Stimulated activated CD8-positive, alpha-beta memory T cell treated with anti-CD3 and anti-CD28 coated beads, Interleukin-7, amount 100 ng/mL, for 1 hour (primary cell): ENCODE measurements around the gene ENPP3.

Source experiments
- DNase-seq, 2 donors: peaks; one replicate each; pipeline ENCODE4 v3.0.0-alpha.2; 2020; ENCODE audit warnings: low read depth in 2 of 2

The ENPP3 gene

GRCh38 chr6:131636880-131637792 lies at the start of gene ENPP3:
Gene ENPP3 (plus strand): TSS chr6:131637302. CDS start chr6:131637385, 83 bp downstream.
- no peak for DNase-seq

GRCh38 chr6:131587909-131588308 lies 49.2 kb upstream of the ENPP3 start:
- no peak for DNase-seq

- no peak for DNase-seq
These were observed 48.5 kb upstream of the ENPP3 start for GRCh38 chr6:131588643-131589042.

- DNase-seq, result no peak
These were observed 44.2 kb upstream of the ENPP3 start for GRCh38 chr6:131592935-131593334.

GRCh38 chr6:131594074-131594473 lies 43.0 kb upstream of the ENPP3 start:
- no peak for DNase-seq

- no peak for DNase-seq
These were observed 39.7 kb upstream of the ENPP3 start for GRCh38 chr6:131597446-131597845.

- DNase-seq, result no peak
These were observed 36.4 kb upstream of the ENPP3 start for GRCh38 chr6:131600716-131601115.

GRCh38 chr6:131602781-131603312 lies 34.3 kb upstream of the ENPP3 start:
- DNase-seq, result no peak

- DNase-seq, result no peak
These were observed 23.7 kb upstream of the ENPP3 start for GRCh38 chr6:131613296-131613925.

- no peak for DNase-seq
These were observed 21.8 kb upstream of the ENPP3 start for GRCh38 chr6:131615275-131615674.

- peak; percentile 91 to 94 for DNase-seq
These were observed 9.1 kb upstream of the ENPP3 start, which contains the start of gene MED23 for GRCh38 chr6:131627724-131628682. Gene MED23 (minus strand): TSS chr6:131628242. CDS start chr6:131628049, 193 bp downstream.

GRCh38 chr6:131628726-131629125 lies 8.4 kb upstream of the ENPP3 start:
- no peak for DNase-seq

- no peak for DNase-seq
These were observed 7.5 kb upstream of the ENPP3 start for GRCh38 chr6:131629651-131630050.

- no peak for DNase-seq
These were observed 5.3 kb upstream of the ENPP3 start for GRCh38 chr6:131631625-131632289.

GRCh38 chr6:131635384-131636340 lies 1.4 kb upstream of the ENPP3 start:
- DNase-seq, result no peak

GRCh38 chr6:131638013-131638412 lies 911 bp downstream of the ENPP3 start:
- no peak for DNase-seq

GRCh38 chr6:131640100-131640499 lies 3.0 kb downstream of the ENPP3 start:
- no peak for DNase-seq

GRCh38 chr6:131640576-131640975 lies 3.5 kb downstream of the ENPP3 start:
- DNase-seq, result no peak

GRCh38 chr6:131641554-131641953 lies 4.5 kb downstream of the ENPP3 start:
- DNase-seq, result no peak

- DNase-seq, result no peak
These were observed 5.5 kb downstream of the ENPP3 start for GRCh38 chr6:131642565-131642964.
